Measurements from ENCODE around the gene ZBTB39.
A peak's percentile ranks its signal among the peaks of the same experiment; 100 is the strongest.
"Not testable (repeated sequence)": the region's sequence is repeated elsewhere in the genome, so short reads cannot be mapped to it uniquely, and the experiment has no call there.

ZBTB39 gene, protein sequence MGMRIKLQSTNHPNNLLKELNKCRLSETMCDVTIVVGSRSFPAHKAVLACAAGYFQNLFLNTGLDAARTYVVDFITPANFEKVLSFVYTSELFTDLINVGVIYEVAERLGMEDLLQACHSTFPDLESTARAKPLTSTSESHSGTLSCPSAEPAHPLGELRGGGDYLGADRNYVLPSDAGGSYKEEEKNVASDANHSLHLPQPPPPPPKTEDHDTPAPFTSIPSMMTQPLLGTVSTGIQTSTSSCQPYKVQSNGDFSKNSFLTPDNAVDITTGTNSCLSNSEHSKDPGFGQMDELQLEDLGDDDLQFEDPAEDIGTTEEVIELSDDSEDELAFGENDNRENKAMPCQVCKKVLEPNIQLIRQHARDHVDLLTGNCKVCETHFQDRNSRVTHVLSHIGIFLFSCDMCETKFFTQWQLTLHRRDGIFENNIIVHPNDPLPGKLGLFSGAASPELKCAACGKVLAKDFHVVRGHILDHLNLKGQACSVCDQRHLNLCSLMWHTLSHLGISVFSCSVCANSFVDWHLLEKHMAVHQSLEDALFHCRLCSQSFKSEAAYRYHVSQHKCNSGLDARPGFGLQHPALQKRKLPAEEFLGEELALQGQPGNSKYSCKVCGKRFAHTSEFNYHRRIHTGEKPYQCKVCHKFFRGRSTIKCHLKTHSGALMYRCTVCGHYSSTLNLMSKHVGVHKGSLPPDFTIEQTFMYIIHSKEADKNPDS

DNA sequence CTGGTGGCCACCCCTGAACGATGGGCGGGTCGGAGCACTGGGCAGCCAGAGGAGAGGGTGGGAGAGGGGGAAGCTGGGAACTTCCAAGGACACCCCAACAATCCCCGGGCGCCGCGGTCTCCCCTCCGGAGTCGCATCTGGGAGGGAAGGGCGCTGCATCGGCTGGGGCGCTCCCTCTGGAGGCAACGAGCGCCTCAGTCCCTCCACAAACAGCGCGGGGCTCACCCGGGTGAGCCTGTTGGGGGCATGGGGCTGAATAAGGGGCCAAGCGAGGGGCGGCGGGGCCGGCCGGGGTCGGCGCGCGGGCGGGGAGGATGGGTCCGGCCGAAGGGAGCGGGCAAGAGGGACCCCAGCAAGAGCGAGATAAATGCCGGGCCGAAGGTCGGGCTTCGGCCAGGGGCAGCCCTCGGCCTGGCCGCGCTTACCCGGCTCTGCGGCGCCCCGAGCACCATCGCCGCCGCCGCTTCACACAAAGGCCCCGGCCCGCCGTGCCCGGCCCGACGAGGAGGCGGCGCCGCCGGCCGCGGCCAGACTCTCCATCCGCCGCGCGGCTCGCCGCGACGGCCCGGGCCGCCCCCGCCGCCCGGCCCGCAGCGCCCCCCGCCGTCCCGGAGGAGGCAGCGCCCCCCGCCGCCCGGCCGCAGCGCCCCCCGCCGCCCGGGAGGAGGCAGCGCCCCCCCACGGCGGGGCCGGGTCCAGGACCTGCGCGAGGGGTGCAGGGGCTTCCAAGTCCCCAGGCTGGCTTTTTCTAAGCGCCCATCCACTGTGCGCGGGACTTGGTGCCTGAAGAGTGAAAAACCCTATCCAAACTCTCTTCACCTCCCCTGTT, at the start of gene ZBTB39:
ZBTB39 (minus strand) TSS at position 567 of the 829 bp plus-strand sequence. CDS start 1,629 bp downstream, outside the sequence.
- DNase-seq = peak; percentile 72

DNA sequence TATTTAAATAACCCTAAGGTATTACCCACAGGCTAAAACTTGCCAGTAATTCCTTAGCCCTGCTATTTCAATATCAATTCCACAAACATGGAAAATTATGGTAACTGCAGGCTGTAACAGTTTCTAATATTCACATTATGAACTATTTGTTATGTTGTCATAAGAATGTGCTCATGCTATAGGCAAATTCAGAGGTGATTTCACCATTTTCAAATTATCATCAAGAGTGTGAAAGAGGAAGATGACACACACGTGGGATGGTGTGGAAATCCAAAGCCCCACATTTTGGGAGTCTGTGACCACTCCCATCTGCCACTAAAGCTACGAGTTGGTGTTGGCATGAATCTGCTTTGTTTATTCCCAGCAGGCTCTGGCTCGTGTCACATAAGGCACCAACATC, 49.5 kb upstream of the ZBTB39 start:
- DNase-seq = no peak

DNA sequence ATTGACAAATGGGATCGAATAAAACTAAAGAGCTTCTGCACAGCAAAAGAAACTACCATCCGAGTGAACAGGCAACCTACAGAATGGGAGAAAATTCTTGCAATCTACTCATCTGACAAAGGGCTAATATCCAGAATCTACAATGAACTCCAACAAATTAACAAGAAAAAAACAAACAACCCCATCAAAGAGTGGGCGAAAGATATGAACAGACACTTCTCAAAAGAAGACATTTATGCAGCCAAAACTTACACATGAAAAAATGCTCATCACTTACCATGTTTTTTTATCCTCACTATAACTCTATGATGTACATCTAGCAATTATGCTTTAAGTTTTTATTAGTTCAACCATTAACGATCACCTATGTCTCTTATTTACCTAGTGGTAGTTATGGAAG, 47.6 kb upstream of the ZBTB39 start:
- DNase-seq = not testable (repeated sequence)

DNA sequence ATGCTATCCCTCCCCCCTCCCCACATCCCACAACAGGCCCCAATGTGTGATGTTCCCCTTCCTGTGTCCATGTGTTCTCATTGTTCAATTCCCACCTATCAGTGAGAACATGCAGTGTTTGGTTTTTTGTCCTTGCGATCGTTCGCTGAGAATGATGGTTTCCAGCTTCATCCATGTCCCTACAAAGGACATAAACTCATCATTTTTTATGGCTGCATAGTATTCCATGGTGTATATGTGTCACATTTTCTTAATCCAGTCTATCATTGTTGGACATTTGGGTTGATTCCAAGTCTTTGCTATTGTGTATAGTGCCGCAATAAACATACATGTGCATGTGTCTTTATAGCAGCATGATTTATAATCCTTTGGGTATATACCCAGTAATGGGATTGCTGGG, 46.8 kb upstream of the ZBTB39 start:
- not testable (repeated sequence) for DNase-seq

DNA sequence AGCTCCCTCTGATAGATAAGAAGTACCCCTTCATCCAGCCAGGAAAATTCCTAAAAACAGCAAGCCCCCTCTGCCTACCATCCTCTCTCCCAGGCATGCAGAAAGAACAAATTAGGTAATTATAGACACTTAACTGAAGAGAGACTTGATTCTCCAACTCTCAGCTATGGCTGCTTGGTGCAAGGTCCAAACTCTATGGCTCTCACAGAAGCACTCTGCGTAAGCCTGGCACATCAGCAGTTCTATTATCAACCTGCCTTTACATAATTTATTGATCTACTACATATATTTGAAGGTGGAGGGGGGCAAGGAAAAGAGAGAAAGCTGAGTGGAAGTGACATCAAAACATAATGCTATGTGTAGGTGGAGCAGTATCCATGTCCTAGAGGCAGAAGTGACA, 44.7 kb upstream of the ZBTB39 start:
- DNase-seq = no peak

DNA sequence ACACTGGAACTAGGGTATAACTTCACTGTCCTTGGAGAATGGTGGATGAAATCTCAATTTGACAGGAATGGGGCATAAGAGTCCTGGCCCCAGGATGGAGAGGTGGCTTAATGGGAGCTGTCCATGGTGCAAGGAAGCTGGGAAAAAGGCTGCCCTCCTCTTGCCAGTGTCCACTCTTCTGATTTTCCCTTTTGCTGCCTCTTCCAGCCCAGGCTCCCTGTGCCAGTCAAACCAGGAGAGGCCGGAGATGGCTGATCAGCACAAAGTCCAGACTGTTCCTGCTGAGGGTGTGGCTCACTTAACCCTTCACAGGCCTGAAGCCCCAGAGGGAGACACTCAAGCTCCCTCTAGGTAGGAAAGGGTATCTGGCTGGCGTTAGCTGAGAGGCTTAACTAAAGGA, 43.5 kb upstream of the ZBTB39 start, which contains the start of gene MYO1A:
MYO1A (minus strand) TSS at position 240 of the 400 bp plus-strand sequence. CDS start 1,806 bp downstream, outside the sequence.
- no peak for DNase-seq

DNA sequence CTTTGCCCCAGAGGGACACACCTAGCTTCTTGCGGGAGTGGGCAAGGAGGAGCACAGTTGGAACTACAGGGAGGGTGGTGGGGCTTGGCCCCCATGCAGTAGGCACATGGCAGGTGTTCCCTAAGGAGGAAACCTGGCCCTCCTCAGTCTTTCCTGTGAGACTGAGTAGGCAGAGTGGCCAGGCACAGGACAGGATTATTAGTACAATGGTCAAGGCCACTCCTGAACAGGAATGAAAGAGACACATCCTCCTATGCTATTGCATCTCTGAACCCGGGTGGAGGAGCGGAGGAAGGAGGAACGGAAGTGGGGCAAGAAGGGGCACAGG, 42.7 kb upstream of the ZBTB39 start:
- no peak for DNase-seq

DNA sequence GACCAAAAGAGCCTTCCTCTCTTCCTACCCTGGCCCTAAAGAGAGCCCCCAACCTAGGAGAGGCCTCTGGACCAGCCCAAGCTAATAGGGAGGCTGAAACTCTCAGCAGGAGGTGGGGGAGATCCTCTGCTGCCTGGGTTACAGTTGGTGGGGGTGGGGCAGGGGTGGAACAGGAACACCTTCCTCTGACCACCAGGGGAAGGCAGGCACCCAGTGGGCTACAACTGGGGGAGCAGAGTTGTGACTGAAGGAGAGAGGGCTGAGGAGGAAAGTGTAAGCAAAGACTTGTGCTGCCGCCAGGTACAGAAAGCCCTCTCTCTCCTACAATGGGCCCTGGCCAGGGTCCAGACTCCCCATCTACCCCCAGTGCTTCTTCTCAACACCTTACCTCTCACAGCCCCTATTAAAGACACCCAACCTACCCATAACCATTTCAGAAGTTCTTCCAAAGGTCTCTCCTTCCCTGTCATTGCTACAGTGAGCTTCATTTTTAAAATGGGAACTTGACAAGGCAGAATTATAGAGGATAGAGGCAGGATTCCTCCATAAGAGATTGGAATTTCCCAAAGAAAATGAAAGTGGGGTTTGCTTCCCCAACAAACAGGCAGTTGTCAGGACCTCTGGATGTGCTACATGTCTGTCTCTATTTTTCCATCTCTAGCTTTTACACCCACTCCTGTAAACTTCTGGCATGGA, 42.2 kb upstream of the ZBTB39 start:
- DNase-seq = no peak

DNA sequence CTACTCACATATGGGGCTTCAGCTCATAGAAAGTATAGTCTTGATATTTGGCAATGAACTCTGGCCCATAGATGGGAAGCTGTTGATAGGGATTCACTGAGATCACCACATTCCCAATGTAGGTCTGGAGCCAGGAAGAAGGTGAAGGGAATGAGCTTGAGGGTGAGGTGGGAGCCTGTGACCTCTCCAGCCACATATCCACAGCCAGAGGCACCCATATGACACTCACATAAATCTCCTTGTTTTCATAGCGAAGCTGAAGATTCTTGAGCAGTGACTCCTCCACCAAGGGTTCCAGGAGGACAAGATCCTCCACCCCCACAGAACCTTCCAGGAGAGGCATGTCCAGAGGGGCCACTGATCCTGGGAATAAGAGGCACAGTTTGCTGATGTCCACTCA, 41.6 kb upstream of the ZBTB39 start:
- DNase-seq = no peak

DNA sequence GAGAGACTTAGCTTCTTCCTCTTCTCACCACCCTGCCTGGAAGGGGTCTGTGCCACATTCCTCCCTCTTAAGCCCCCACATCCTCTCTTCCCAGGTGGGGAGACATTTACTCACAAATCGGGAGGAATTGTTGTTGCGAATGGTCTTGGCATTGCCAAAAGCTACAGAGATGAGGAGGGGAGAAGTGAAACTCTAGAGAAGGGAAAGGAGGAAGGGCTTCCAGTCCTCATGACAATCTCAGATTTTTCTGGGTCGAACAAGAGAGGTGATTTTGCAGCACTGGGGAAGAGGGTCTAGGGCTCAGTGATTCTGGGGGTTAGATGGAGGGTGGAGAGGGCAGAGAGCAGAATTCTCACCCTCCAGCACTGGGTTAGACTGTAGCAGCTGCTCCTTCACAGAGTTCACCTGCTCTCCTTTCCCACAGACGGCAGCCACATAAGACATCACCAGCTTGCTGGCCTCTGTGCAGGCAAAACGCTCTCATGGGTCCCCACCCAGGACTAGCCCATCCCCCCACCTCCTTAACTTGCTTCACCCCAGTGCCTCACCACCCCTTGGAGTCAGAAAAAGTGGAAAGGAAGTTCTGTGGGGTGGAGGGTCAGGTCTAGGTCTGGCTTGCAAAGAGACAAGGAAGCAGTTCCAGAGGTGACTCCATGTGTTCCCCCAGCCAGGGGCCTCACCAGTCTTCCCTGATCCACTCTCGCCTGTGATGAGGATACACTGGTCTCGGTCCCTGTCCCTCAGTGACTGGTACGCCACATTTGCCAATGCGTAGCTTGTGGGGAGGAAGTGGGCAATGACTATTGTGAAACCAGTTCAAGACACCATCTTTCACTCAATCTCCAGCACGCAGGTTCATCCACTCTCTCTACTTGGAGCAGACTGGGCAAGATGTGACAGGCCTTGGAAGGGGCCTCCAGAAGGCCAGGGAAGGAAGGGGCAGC, 40.9 kb upstream of the ZBTB39 start:
- peak; percentile 66 for DNase-seq

DNA sequence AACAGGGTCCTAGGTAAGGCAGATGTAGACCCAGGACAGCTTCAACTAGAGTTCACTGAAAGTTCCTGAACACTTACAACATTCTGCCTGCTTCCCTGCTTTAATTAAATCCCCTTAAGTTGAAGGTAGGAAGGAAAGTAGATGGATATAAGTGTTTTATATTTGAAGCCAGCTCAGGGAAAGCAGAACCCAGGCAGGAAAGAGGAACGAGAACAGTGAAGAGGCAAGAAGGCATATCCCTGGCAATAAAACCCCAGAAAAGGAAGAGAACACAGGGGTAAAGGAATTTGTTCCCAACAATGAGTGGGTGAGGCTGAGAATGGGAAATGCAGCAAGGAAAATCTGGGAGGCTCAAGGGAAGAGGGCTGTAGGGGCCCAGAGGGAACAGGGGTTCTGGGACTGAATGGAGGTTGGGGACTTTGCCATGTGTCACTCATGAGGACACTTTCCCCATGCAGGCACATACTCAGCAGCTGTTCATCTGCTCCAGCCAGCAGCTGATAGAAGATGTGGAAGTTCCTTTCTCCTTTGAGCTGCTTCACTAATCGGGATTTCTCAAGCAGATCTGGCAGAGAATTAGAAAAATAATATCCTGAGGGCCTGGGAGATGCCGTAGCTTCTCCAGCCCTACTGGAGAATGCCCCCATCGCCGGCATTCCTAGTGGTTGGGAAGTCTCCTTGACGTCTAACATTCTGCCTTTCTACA, 39.9 kb upstream of the ZBTB39 start:
- no peak for DNase-seq

DNA sequence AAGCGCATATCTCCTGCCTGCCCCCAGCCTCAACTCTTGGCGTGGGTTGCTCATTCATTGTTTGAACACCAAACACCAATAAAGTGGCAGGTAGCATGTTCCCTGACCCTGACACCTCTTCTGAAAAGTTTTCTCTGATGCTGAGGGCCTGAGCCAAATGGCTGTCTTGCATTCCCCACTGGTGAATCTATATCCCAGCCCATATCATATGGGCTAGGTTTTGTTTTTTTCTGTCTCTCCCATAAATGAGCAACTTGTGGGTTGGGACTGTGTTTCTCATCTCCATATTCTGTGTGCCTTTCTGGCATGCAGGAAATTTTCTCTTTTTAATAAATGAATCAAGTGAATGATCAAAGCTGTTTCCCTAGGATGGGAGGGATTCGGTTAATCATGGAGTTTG, 38.5 kb upstream of the ZBTB39 start:
- no peak for DNase-seq

DNA sequence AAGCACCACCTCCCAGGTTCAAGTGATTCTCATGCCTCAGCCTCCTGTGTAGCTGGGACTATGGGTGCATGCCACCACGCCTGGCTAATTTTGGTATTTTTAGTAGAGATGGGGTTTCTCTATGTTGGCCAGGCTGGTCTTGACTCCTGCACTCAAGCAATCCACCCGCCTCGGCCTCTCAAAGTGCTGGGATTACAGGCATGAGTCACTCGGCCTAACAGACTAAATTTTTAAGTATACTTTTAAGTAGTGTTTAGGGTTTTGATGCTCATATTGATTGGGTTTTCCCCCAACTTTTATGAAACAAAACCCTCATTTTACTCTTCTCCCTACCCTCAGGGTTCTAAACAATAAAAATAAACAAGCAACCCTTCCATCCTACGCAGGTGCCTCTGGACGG, 38.1 kb upstream of the ZBTB39 start:
- no peak for DNase-seq

DNA sequence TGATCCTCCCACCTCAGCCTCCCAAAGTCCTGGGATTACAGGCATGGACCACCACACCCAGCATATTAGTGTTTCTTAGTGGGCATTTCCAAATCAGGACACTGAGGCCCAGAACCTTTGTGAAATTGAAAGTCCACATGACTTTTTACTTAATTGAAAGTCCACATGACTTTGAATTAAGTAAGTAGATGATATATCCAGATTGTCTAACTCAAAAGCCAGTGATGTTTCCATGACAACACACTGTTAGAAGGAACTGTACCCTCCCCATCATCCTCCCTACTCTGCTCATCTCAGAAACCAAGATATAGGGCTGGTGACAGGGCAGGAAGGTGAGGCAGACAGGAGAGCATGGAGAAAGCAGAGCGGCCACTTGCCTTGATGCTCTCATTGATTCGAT, 36.3 kb upstream of the ZBTB39 start:
- DNase-seq = no peak

DNA sequence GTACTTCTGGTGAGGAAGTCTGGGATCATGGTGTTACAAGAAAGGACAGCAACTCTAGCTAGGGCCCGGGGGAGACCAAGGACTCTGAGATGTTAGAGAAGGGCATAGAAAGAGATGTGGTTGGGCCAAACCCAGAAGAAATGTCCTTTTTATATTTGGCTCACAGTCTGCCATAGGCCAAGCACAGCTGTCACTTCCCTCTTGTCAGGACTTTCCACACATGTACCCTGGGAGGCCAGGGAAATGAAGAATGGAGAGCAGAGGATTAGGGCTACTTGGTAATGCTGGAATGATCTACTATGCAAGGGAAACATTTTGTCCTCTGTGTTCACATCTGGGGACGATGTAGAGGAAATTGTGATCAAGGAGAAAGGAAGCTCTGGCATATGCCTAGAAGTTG, 34.4 kb upstream of the ZBTB39 start:
- no peak for DNase-seq

DNA sequence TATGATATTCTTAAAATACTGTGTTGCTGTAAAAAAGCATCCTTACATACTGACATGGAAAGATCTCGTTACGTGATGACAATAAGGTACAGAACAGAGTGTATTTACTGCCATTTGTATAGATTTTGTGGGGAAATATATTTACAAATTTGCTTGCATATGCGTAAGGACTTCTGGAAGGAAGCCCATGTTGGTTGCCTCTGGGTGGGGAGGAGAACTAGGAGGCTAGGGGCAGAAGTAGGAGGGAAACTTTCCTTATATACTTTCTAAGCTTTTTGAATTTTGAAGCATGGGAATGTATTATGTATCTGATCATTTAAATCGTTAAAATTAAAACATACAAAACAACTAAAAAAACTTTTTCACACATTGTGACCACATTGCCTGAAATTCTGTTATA, 33.9 kb upstream of the ZBTB39 start:
- no peak for DNase-seq

DNA sequence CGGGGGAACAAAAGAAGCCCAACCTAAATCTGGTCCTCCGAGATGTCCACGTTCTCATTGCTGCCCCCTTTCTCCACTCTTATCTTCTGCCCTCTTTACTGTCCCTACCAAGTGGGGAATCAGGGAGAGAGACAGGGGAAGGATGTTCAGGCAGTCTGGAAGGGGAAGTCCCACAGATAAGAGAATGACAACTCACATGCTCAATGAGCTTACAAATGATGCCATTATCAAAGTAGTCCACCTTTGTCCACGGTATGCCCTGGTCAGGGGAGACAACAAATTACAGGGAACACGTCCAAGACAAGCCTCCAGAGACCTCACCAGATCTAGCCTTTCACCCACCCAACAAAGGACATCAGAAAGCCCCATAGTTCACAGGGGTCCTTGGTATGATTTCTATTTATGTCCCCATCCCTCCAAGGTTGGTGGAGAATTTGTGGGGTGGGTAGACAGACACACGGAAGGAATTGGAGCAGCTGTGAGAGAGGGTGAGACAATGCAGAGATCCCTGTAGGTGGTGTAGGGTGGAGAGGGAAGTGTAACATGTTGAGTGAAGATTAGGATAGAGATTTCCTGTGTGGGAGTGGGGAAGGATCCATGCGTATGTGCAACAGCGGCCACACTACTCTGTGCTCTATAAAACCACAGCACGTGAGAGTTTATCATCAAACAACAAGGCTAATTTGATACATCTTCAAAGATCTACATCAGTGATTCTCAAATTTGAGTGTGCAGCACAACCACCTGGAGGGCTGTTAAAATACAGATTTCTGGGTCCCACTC, 32.9 kb upstream of the ZBTB39 start:
- no peak for DNase-seq

DNA sequence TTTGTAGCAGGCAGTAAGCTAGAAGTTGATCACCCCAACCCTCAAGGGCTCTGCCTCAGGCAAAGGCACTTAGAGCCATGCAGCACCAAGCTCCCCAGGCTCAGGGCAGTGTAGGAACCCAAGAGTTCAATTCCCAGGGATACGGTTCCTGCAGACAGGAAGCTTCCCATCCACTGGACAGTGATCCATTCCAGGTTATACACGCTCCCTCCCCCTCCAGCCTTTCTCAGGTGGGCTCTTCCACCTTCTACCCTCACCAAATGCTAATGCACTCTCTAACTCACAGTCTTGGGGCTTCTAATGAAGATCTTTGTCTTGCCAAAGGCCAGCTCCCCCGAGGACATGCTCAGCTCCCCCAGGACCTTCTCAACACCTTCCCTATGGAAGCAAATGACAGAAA, 30.9 kb upstream of the ZBTB39 start:
- no peak for DNase-seq

DNA sequence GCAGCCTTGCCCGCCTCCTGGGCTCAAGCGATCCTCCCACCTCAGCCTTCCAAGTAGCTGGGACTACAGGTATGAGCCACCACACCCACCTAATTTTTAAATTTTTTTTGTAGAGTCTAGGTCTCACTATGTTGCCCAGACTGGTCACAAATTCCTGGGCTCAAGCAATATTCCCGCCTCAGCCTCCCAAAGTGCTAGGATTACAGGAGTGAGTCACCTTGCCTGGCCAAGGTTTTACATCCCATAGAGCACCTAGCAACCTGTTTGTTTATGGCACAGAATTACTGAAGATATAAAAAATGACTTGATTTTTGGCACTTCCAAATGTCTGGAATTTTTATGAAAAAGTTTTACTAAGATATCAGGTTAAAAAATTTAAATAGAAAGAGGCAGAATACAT, 27.1 kb upstream of the ZBTB39 start:
- DNase-seq = no peak

DNA sequence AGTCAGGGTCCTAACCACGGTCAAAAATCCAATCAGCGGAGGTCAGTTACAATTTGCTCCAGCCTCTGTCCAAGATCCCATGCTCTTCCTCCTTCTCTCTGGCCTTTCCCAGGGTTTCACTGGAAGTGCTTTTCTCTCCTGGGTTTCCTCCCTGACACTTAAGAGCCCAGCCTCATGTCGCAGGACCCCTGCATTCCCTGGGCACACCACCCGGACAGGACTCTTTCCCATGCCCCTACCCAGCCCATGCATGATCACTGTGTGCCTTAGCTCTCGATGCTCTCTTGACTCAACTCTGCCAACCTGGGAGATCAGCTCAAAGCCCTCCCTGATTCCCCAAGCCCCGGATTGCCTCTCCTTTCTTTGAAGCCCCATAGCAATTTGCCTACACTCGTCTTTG, 25.4 kb upstream of the ZBTB39 start:
- DNase-seq = no peak

Data from stimulated activated CD4-positive, alpha-beta T cell treated with anti-CD3 and anti-CD28 coated beads, Interleukin-15, amount 100 ng/mL, for 24 hours (primary cell).